GM12873 (cell line): ENCODE data around the gene ERP27.

ENCODE experiments used
- TF ChIP-seq, protein P1 (sequence below): IDR thresholded peaks from 2 replicates; pipeline ENCODE4 v1.5.1; 2012; ENCODE audit warnings: low read depth, mild to moderate bottlenecking, moderate library complexity, low read length, control low read depth; ENCODE audit not compliant: insufficient read depth; ENCODE audit errors: missing control alignments

Gene ERP27

DNA sequence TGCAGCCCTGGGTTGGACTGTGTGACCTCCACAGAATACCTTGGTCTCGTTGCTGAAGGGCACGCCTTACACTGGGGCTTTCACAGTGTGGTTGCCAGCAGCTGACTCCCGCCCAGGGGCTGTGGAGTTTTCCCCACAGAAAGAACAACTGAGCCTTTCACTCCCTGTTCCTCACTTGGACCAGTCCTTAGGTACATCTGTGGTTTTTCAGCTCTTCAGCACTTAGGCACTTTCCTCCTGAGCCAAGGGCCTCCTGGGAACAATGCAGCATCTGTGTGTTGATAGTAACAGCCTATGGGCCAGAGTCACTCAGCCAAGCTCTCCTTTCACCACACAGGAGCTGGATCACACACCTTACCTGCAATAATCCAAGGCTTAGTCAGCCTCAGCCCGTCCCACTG, 25.0 kb downstream of the ERP27 start:
- TF ChIP-seq, protein P1, sequence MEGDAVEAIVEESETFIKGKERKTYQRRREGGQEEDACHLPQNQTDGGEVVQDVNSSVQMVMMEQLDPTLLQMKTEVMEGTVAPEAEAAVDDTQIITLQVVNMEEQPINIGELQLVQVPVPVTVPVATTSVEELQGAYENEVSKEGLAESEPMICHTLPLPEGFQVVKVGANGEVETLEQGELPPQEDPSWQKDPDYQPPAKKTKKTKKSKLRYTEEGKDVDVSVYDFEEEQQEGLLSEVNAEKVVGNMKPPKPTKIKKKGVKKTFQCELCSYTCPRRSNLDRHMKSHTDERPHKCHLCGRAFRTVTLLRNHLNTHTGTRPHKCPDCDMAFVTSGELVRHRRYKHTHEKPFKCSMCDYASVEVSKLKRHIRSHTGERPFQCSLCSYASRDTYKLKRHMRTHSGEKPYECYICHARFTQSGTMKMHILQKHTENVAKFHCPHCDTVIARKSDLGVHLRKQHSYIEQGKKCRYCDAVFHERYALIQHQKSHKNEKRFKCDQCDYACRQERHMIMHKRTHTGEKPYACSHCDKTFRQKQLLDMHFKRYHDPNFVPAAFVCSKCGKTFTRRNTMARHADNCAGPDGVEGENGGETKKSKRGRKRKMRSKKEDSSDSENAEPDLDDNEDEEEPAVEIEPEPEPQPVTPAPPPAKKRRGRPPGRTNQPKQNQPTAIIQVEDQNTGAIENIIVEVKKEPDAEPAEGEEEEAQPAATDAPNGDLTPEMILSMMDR = no peak

DNA sequence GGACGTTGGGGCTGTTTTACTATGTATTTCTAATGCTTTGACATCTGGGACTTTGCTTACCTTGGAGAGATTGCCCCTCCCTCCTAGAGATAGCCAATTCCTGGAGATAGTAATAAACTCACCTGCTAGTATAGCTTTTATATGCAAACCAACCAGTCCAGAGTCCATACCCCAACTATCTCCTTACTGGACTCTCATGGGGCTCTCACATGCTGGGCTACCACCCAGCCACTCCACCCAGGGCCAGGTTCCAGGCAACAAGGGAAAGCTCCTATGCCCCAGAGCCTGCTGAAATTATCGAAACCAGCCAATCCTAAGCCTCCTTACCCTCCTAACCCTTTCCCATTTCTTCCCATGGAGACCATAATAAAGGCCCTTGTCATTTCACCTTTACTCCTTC, 27.2 kb downstream of the ERP27 start:
- TF ChIP-seq, protein P1 = no peak

DNA sequence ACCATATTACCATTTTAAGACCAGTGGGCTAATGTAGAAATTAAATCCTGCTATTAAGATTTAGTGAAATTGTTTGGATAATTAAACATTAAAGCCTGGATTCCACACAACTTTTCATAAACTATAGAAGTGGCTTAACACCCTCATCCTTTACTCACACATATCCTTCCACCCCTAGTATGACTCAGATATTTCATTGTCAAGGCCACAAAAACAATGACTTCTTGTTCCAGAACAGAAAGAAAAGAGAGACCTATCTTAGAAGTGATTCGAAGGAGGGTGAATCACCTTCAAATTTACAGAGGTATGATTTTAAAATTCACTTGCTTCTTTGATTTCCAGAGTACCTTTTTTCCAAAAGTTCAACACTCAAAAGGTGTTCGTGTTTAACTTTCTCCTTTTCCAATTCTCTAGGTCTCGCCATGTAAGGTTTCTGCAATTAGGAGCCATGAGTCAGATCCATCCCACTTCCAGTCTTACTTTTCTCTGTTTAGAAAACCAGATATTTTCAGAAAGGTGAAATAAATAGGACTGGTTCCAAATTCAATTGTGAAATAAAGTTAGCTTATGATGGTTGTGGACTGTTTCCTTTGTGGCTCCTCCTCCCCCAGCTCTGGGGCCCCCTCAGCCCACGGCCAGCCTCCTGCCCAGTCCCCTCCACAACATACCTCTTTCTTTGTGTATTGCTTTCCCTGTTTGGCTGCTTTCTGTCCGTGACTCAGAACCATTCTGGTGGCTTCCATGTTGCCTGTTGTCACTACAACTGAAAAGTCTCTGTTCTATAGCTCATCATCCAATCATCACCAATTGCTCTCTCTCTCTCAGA, 28.0 kb downstream of the ERP27 start:
- TF ChIP-seq, protein P1 = no peak

DNA sequence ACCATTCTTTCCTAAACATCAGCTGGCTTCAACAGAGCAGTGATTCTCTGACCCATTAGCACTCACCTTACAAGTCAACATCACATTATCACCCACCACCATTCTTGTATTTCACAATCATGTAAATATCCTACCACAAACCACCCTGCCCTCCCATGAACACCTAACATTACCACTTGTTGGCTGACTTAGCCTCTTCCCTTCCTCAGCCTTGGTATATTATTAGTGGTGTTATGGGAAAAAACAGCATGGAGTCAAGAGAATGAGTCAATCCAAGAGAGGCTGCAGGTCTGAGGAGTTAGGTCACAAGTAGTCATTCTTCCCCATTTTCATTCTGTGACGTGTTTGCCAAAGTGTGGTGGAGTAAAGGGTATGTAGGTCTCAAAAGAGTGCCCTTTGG, 30.4 kb downstream of the ERP27 start:
- TF ChIP-seq, protein P1 = no peak

DNA sequence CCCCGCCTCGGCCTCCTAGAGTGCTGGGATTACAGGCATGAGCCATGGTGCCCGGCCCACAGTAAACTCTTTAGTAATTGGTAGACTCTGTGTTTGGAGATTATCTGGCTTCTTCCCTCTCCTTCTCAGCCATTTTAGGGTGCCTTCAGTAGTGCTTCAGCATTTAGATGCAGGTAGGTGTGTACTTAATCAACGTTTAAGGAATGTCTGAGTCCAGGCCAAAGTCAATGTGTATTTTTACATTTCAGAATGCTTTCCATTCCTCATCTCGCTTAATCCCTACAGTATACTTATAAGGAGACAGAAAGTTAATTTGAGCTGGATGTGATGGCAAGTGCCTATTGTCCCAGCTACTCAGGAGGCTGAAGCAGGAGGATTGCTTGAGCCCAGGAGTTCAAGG, 32.2 kb downstream of the ERP27 start:
- TF ChIP-seq, protein P1 = no peak

DNA sequence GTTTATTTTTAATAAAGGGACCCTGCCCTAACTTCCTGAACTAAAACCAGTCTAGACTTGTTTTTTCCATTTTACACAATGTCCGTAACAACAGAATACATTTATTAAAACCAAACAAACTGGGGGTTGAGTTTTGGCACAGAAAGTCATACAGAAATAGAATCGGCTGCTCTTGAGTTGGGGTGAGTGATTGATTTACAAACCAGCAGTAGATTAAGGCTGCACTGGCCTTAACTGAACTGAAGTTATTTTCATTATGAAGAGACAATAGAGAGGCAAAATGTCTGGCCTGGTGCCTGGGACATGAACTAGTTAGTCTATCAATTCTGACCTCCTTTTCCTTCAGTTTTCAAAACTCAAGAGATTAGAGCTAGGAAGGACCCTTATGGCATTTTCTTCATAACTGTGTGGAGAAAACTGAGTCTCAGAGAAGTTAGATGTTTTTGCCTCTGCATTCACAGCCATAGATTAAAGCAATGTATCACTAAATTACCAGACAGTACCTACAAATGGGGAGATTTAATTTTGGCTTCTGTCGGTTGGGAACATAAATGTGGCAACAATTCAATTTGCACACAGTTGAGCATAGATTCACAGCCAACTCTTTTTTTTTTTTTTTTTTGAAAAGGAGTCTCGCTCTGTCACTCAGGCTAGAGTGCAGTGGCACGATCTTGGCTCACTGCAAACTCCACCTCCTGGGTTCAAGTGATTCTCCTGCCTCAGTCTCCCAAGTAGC, 32.9 kb downstream of the ERP27 start:
- TF ChIP-seq, protein P1 = no peak

DNA sequence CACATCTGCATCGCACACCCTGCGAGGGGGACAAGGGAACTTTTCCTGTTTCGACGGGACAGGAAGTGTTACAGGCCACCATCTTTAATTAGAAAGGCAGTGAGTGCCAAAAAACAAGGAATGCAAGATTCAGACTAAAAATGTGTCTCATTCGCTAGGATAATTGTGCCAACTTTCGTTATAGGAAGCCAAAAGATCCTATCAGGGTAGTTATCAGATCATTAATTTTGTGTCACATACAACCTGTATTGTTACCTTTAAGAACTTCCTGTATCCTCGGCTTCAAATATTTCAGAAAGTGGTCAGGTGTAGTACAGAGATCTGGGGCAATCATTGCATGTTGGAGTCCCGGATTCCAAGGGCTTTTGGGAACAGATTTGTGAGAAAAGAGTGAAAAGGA, 33.5 kb downstream of the ERP27 start:
- TF ChIP-seq, protein P1 = no peak
